Measurements from ENCODE around the gene ZNF512. TPM values are rescaled to one million over a fixed set of nuclear protein-coding genes. Genes with fewer than 3 reads are reported as not detected.

ZNF512 gene
- total RNA-seq, 2 donors from 2014 or later, result 11.9 to 63.3 TPM

GRCh38 chr2:27571681-27572080, 11.2 kb upstream of the ZNF512 start:
- Histone ChIP-seq H3K27me3 (no peaks in the 10 kb centered on the region), H3K36me3 (replicated peaks in 1 of 2; ENCODE audit: insufficient read depth in 1 of 2, low read depth in 2 of 2) (no peaks in the 10 kb centered on the region), H3K9me3 (peaks cover 0 to 17% (median 0%) of the 10 kb centered on the region in 3 donors), H3K4me3 (no peak overlapping the region), H3K27ac (no peak overlapping the region), H3K4me1 (no peaks in the 10 kb centered on the region)
- TF ChIP-seq, protein P1, sequence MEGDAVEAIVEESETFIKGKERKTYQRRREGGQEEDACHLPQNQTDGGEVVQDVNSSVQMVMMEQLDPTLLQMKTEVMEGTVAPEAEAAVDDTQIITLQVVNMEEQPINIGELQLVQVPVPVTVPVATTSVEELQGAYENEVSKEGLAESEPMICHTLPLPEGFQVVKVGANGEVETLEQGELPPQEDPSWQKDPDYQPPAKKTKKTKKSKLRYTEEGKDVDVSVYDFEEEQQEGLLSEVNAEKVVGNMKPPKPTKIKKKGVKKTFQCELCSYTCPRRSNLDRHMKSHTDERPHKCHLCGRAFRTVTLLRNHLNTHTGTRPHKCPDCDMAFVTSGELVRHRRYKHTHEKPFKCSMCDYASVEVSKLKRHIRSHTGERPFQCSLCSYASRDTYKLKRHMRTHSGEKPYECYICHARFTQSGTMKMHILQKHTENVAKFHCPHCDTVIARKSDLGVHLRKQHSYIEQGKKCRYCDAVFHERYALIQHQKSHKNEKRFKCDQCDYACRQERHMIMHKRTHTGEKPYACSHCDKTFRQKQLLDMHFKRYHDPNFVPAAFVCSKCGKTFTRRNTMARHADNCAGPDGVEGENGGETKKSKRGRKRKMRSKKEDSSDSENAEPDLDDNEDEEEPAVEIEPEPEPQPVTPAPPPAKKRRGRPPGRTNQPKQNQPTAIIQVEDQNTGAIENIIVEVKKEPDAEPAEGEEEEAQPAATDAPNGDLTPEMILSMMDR (IDR thresholded peaks at IDR 0.05), result no peak
- TF ChIP-seq POLR2A (IDR thresholded peaks at IDR 0.05), result no peak
- 80 to 83% methylated on average over 1 of the region's 1 CpG for WGBS, 2 donors
- no peak for DNase-seq
- intact Hi-C loops (cut with DNase I), result no loop called here
- ATAC-seq, result no peak

GRCh38 chr2:27572439-27572838, 10.4 kb upstream of the ZNF512 start:
- DNase-seq, result no peak
- peaks cover 0 to 19% (median 0%) of the 10 kb centered on the region in 3 donors for H3K9me3 ChIP-seq
- 62 to 67% methylated on average over 2 of the region's 2 CpGs for WGBS, 2 donors
- intact Hi-C loops (cut with DNase I), result no loop called here
- no peaks in the 10 kb centered on the region for H3K27me3 ChIP-seq
- TF ChIP-seq POLR2A (IDR thresholded peaks at IDR 0.05), result no peak
- no peak overlapping the region for H3K27ac ChIP-seq
- ATAC-seq, result no peak
- no peak overlapping the region for H3K4me3 ChIP-seq
- no peaks in the 10 kb centered on the region for H3K36me3 ChIP-seq (replicated peaks in 1 of 2; ENCODE audit: insufficient read depth in 1 of 2, low read depth in 2 of 2)
- H3K4me1 ChIP-seq, result no peaks in the 10 kb centered on the region

DNA sequence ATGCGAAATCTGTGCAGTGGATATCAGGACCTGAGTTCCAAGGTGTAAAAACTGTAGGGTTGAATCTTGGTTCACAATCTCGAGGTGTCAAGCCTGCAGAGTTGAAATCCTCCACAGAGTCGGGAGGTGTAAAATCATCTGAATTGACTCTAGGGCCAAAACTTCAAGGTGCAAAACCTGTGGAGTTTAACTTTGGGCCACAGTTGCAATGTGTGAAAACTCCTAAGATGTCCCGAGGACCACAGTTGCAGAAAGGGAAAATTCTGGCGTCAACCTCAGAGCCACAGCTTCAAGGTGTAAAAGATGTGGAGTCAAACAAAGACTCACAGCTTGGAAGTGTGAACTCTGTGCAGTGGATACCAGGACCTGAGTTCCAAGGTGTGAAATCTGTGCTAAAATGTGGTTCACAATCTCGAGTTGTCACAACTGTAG, 9.8 kb upstream of the ZNF512 start:
- DNase-seq, result no peak
- intact Hi-C loops (cut with DNase I), result no loop called here

DNA sequence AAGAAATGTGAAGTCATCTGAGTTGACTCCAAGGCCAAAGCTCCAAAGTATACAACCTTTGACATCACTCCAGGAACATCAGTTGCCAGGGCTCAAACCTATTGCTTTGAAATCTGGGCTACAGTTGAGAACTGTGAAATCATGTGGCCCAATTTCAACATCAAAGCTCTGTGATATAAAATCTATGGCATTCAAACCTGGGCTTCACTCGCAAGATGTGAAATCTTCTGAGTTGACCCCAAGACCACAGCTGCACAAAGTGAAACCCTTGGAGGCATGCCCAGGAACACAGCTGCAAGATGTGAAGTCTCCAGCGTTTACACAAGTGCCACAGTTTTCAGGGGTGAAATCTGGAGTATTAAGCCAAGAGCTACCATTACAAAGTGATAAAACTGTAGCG, 9.4 kb upstream of the ZNF512 start:
- Histone ChIP-seq H3K4me3 (no peak overlapping the region), H3K9me3 (peaks cover 0 to 28% (median 0%) of the 10 kb centered on the region in 3 donors), H3K27ac (no peak overlapping the region), H3K36me3 (replicated peaks in 1 of 2; ENCODE audit: insufficient read depth in 1 of 2, low read depth in 2 of 2) (no peaks in the 10 kb centered on the region), H3K27me3 (no peaks in the 10 kb centered on the region), H3K4me1 (no peaks in the 10 kb centered on the region)
- TF ChIP-seq POLR2A (IDR thresholded peaks at IDR 0.05), result no peak
- TF ChIP-seq, protein P1 (IDR thresholded peaks at IDR 0.05), result no peak
- intact Hi-C loops (cut with DNase I), result no loop called here
- no peak for ATAC-seq
- DNase-seq, result no peak
- 68 to 70% methylated on average over 3 of the region's 3 CpGs for WGBS, 2 donors

More for the DNA sequence above, 9.8 kb upstream of the ZNF512 start:
- H3K4me1 ChIP-seq, result no peaks in the 10 kb centered on the region
- H3K36me3 ChIP-seq (replicated peaks in 1 of 2; ENCODE audit: insufficient read depth in 1 of 2, low read depth in 2 of 2), result no peaks in the 10 kb centered on the region
- WGBS, 2 donors, result 63 to 70% methylated on average over 6 of the region's 6 CpGs
- no peak overlapping the region for H3K27ac ChIP-seq
- no peak overlapping the region for H3K4me3 ChIP-seq
- ATAC-seq, result no peak
- H3K9me3 ChIP-seq, result peaks cover 0 to 25% (median 0%) of the 10 kb centered on the region in 3 donors
- TF ChIP-seq, protein P1 (IDR thresholded peaks at IDR 0.05), result no peak
- TF ChIP-seq POLR2A (IDR thresholded peaks at IDR 0.05), result no peak
- no peaks in the 10 kb centered on the region for H3K27me3 ChIP-seq

GRCh38 chr2:27581417-27582128, 1.3 kb upstream of the ZNF512 start:
- H3K27me3 ChIP-seq, result no peaks in the 10 kb centered on the region
- ATAC-seq (no peak), DNase-seq (no peak)
- TF ChIP-seq, protein P1 (IDR thresholded peaks at IDR 0.05), result no peak
- TF ChIP-seq POLR2A (IDR thresholded peaks at IDR 0.05), result no peak
- no peak overlapping the region for H3K4me3 ChIP-seq
- H3K36me3 ChIP-seq (replicated peaks in 1 of 2; ENCODE audit: insufficient read depth in 1 of 2, low read depth in 2 of 2), result no peaks in the 10 kb centered on the region
- H3K4me1 ChIP-seq, result peaks cover 23% of the 10 kb centered on the region
- WGBS, 2 donors, result 88 to 97% methylated on average over 16 to 19 of the region's 19 CpGs
- intact Hi-C loops (cut with DNase I), result no loop called here
- peaks cover 0 to 17% (median 0%) of the 10 kb centered on the region in 3 donors for H3K9me3 ChIP-seq
- no peak overlapping the region for H3K27ac ChIP-seq
